Fibroblast of lung (primary cell): ENCODE results near the gene ANO7. TPM values are rescaled to one million over a fixed set of nuclear protein-coding genes. Genes with fewer than 3 reads are reported as not detected.

Experiments used
- DNase-seq, 2 donors: peaks; one replicate each; pipeline versions ENCODE4 v3.0.0 to v3.0.0-alpha.2; 2010; ENCODE audit warnings: low read depth in 2 of 2
- H2AFZ ChIP-seq: 2 replicates; pipeline ENCODE4 v1.5.1; 2012; ENCODE audit warnings: low read length, control low read depth, inconsistent platforms
- H3K27ac ChIP-seq: 2 replicates; pipeline ENCODE4 v1.5.1; 2011; ENCODE audit warnings: low read length, control low read depth; ENCODE audit not compliant: insufficient read depth
- H3K27me3 ChIP-seq: 2 replicates; pipeline ENCODE4 v1.5.1; 2011; ENCODE audit warnings: mild to moderate bottlenecking, low read length; ENCODE audit not compliant: control insufficient read depth, insufficient read depth
- H3K36me3 ChIP-seq: 2 replicates; pipeline ENCODE4 v1.5.1; 2011; ENCODE audit warnings: low read length; ENCODE audit not compliant: control insufficient read depth, insufficient read depth
- H3K4me1 ChIP-seq: 2 replicates; pipeline ENCODE4 v1.5.1; 2011; ENCODE audit warnings: low read length; ENCODE audit not compliant: control insufficient read depth, insufficient read depth; ENCODE audit errors: extremely low read depth
- H3K4me2 ChIP-seq: 2 replicates; pipeline ENCODE4 v1.5.1; 2011; ENCODE audit warnings: low read length, control low read depth; ENCODE audit not compliant: insufficient read depth; ENCODE audit errors: extremely low read depth
- H3K4me3 ChIP-seq, 4 experiments: fragments of 200-600 bp in 1 of 4; sonication (generic) in 1 of 4; replicated peaks in 1 of 4; 2 replicates each; pipeline ENCODE4 v1.5.1; 2011 to 2016; ENCODE audit warnings: low read length in 4 of 4, low read depth in 3 of 4, mild to moderate bottlenecking in 3 of 4, control low read depth in 2 of 4, inconsistent platforms in 1 of 4, mixed read lengths in 1 of 4; ENCODE audit not compliant: insufficient read depth in 1 of 4; ENCODE audit errors: control extremely low read depth in 1 of 4
- H3K79me2 ChIP-seq: 2 replicates; pipeline ENCODE4 v1.5.1; 2012; ENCODE audit warnings: mild to moderate bottlenecking, low read length, inconsistent platforms; ENCODE audit not compliant: control insufficient read depth, insufficient read depth
- H3K9ac ChIP-seq: 2 replicates; pipeline ENCODE4 v1.5.1; 2011; ENCODE audit warnings: mild to moderate bottlenecking, low read length, control low read depth; ENCODE audit not compliant: insufficient read depth
- H3K9me3 ChIP-seq: 2 replicates; pipeline ENCODE4 v1.5.1; 2012; ENCODE audit warnings: low read depth, low read length; ENCODE audit not compliant: control insufficient read depth, insufficient read depth
- H4K20me1 ChIP-seq: 2 replicates; pipeline ENCODE4 v1.5.1; 2011; ENCODE audit warnings: low read length; ENCODE audit not compliant: control insufficient read depth, insufficient read depth; ENCODE audit errors: extremely low read depth
- EZH2 ChIP-seq: IDR thresholded peaks from 2 replicates; pipeline ENCODE4 v1.5.1; 2012; ENCODE audit warnings: low read length, control low read depth, mild to moderate bottlenecking; ENCODE audit errors: missing control alignments
- polyA plus RNA-seq, 2 donors: library from polyadenylated mRNA; depleted of rRNA in 1 of 2; stranded (reverse) in 1 of 2; unstranded in 1 of 2; fragments of >200 nt; gene quantifications; 2 replicates each; pipeline ENCODE4 v1.2.1, GENCODE V29; 2011 to 2012; ENCODE audit warnings: missing spikeins in 1 of 2
- total RNA-seq: library from RNA; depleted of rRNA; stranded (reverse); fragments of >200 nt; gene quantifications from 2 replicates; pipeline ENCODE4 v1.2.1, GENCODE V29; 2014
- TF ChIP-seq, protein P1 (sequence below), 2 donors: IDR thresholded peaks in 1 of 2; conservative IDR thresholded peaks in 1 of 2; 1 replicate in 1 of 2; 2 replicates in 1 of 2; pipeline ENCODE4 v1.5.1; 2011 to 2012; ENCODE audit warnings: low read length in 2 of 2, control low read depth in 1 of 2, inconsistent platforms in 1 of 2, low read depth in 1 of 2, mild to moderate bottlenecking in 1 of 2

ANO7 gene
- total and polyA plus RNA-seq, 2 donors (not counting 1 experiment from before 2014, with no cell fraction given): 0.50 TPM

DNA sequence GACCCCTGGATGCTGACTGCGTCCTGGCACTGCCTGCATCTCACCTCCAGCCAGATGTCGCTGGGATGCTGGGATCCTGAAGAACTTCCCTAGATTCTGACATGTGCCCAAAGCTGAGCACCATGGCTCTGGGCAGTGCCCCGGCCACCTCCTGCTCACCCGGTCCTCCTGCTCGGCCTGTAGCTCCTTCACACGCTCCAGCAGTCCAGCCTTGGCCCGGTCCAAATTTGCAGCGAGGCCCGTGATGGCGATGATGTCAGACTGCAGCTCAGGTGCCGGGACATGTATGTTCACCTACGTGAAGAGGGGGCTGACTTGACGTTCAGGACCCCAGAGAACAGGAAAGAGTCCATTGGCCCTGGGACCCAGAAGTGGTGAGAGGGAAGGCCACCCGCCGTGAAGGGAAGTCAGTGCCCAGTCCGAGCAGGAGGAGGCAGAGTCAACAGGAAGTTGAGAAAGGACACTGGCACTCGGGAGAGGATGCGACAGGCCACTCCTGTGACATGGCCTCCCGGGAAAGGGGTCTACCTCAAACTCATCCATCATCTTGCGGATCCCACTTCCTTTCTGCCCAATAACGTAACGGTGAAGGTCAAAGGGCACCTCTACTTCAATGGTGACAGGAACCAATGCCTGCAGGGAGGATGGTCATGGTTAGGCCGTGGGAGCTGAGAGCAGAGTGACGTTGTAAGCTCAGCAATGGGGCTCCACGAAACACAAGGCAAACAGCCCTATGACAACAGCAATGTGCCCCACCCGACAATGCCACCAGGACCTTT is 46.7 kb downstream of the ANO7 start:
- Histone ChIP-seq H3K36me3 (peaks cover 69% of the 10 kb centered on the region), H4K20me1 (no peaks in the 10 kb centered on the region), H3K79me2 (peaks cover 15% of the 10 kb centered on the region), H3K27me3 (no peaks in the 10 kb centered on the region), H3K9ac (no peak overlapping the region), H3K4me1 (no peaks in the 10 kb centered on the region), H3K4me3 (no peak overlapping the region), H3K9me3 (no peaks in the 10 kb centered on the region), H3K27ac (no peak overlapping the region), H3K4me2 (no peak overlapping the region), H2AFZ (no peak overlapping the region)
- no peak for DNase-seq
- TF ChIP-seq EZH2: no peak
- TF ChIP-seq, protein P1, sequence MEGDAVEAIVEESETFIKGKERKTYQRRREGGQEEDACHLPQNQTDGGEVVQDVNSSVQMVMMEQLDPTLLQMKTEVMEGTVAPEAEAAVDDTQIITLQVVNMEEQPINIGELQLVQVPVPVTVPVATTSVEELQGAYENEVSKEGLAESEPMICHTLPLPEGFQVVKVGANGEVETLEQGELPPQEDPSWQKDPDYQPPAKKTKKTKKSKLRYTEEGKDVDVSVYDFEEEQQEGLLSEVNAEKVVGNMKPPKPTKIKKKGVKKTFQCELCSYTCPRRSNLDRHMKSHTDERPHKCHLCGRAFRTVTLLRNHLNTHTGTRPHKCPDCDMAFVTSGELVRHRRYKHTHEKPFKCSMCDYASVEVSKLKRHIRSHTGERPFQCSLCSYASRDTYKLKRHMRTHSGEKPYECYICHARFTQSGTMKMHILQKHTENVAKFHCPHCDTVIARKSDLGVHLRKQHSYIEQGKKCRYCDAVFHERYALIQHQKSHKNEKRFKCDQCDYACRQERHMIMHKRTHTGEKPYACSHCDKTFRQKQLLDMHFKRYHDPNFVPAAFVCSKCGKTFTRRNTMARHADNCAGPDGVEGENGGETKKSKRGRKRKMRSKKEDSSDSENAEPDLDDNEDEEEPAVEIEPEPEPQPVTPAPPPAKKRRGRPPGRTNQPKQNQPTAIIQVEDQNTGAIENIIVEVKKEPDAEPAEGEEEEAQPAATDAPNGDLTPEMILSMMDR (conservative IDR thresholded peaks at IDR 0.05 in 1 of 2, IDR thresholded peaks at IDR 0.05 in 1 of 2; ENCODE audit: low read depth in 1 of 2, low read length in 2 of 2): no peak

DNA sequence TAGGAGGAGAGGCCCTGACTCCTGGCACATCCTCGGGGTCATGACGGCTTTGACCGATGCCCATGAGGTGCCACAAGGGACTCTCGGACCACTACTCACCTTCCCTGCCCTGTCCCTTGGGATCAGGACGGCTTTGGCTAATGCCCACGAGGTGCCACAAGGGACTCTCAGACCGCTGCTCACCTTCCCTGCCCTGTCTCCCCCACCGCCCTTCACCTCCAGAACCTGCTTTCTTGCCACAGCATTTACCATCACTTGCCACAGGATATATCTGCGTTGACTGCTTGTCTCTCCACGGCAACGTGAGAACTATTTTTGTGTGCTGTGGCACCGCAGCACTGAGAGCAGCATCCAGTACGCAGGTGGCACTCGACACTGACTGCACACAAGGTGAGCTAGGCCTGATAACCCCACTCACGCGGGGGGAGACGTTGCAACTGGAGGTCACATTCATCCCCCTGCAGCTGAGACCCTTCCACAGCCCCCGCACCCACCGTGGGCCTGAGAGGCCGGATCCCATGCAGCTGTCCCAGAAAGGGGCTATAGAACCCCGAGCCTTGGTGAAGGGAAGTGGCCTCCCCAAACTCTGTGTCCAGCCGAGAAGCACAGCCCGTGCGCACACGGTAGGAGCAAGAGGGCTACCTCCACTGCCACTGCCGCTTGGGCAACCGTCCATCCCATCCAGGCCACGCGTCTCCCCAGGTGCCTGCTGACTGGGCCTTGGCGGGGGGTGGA is 47.5 kb downstream of the ANO7 start:
- TF ChIP-seq EZH2: no peak
- TF ChIP-seq, protein P1 (conservative IDR thresholded peaks at IDR 0.05 in 1 of 2, IDR thresholded peaks at IDR 0.05 in 1 of 2; ENCODE audit: low read depth in 1 of 2, low read length in 2 of 2): no peak
- Histone ChIP-seq H3K9me3 (no peaks in the 10 kb centered on the region), H4K20me1 (no peaks in the 10 kb centered on the region), H3K4me1 (no peaks in the 10 kb centered on the region), H3K27ac (no peak overlapping the region), H3K79me2 (peaks cover 22% of the 10 kb centered on the region), H3K27me3 (no peaks in the 10 kb centered on the region), H2AFZ (no peak overlapping the region), H3K4me3 (no peak overlapping the region), H3K36me3 (peaks cover 73% of the 10 kb centered on the region), H3K4me2 (no peak overlapping the region), H3K9ac (no peak overlapping the region)
- DNase-seq: no peak

DNA sequence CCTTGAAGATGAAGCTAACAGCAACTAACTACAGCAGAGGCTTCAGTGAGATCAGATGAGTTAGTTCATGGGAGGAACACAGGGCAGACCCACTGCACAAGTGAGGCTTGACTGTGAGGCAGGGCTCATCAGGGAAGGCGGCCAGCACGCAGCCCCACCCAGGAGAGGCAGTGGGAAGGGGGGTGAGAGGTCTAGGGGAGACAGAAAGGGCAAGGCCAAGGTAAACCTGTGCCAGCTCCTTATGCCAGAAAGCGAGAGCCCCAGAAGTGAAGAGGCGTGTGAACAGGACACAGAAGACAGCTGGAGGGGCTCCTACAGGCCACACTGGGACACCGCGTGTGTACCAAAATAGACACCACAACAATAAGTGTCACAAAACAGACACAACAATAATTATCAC is 48.6 kb downstream of the ANO7 start:
- Histone ChIP-seq H2AFZ (no peak overlapping the region), H3K4me1 (no peaks in the 10 kb centered on the region), H3K79me2 (peaks cover 24% of the 10 kb centered on the region), H3K9me3 (no peaks in the 10 kb centered on the region), H3K27me3 (no peaks in the 10 kb centered on the region), H3K4me2 (no peak overlapping the region), H3K4me3 (no peak overlapping the region), H3K36me3 (peaks cover 66% of the 10 kb centered on the region), H3K27ac (no peak overlapping the region), H3K9ac (no peak overlapping the region), H4K20me1 (no peaks in the 10 kb centered on the region)
- DNase-seq: no peak
- TF ChIP-seq, protein P1 (conservative IDR thresholded peaks at IDR 0.05 in 1 of 2, IDR thresholded peaks at IDR 0.05 in 1 of 2; ENCODE audit: low read depth in 1 of 2, low read length in 2 of 2): no peak
- no peak for TF ChIP-seq EZH2
